DND-41 (cell line): ENCODE measurements around the gene PTPDC1.

Experiments used
- ATAC-seq: fragments of 200-7000 bp; cut with Tn5 transposase; 3 replicates; pipeline ENCODE4 v1.9.1; 2021; ENCODE audit warnings: low read depth; ENCODE audit not compliant: insufficient read depth
- DNase-seq: peaks from one replicate; pipeline ENCODE4 v3.0.0-alpha.2; 2020
- H2AFZ ChIP-seq: 2 replicates; pipeline ENCODE4 v1.6.0; 2012; ENCODE audit warnings: low read depth, low read length
- H3K27ac ChIP-seq: 2 replicates; pipeline ENCODE4 v1.5.1; 2012; ENCODE audit warnings: low read length, inconsistent platforms
- H3K27me3 ChIP-seq: fragments of 200-600 bp; sonication (generic); 2 replicates; pipeline ENCODE4 v1.6.0; 2012; ENCODE audit warnings: low read length, mild to moderate bottlenecking, inconsistent platforms; ENCODE audit not compliant: insufficient read depth, poor library complexity
- H3K36me3 ChIP-seq: 2 replicates; pipeline ENCODE4 v1.5.1; 2012; ENCODE audit warnings: low read length, inconsistent platforms; ENCODE audit not compliant: insufficient read depth
- H3K4me1 ChIP-seq: 2 replicates; pipeline ENCODE4 v1.5.1; 2012; ENCODE audit warnings: mild to moderate bottlenecking, low read length; ENCODE audit not compliant: insufficient read depth
- H3K4me2 ChIP-seq: 2 replicates; pipeline ENCODE4 v1.6.0; 2012; ENCODE audit warnings: mild to moderate bottlenecking, moderate library complexity, low read length, inconsistent platforms; ENCODE audit not compliant: insufficient read depth
- H3K4me3 ChIP-seq, 2 experiments: fragments of 200-600 bp in 1 of 2; shearing (Covaris generic) in 1 of 2; 2 replicates each; pipeline ENCODE4 v1.5.1; 2012 to 2016; ENCODE audit warnings: inconsistent platforms in 2 of 2, low read length in 2 of 2, mild to moderate bottlenecking in 2 of 2, low read depth in 1 of 2, moderate library complexity in 1 of 2
- H3K79me2 ChIP-seq: 2 replicates; pipeline ENCODE4 v1.6.0; 2012; ENCODE audit warnings: low read length, inconsistent platforms; ENCODE audit not compliant: insufficient read depth
- H3K9ac ChIP-seq: 2 replicates; pipeline ENCODE4 v1.6.0; 2012; ENCODE audit warnings: low read depth, mild to moderate bottlenecking, inconsistent platforms, low read length, moderate library complexity
- H3K9me3 ChIP-seq: 2 replicates; pipeline ENCODE4 v1.5.1; 2012; ENCODE audit warnings: low read length, moderate library complexity, mild to moderate bottlenecking, inconsistent platforms; ENCODE audit not compliant: insufficient read depth, severe bottlenecking
- H4K20me1 ChIP-seq: 2 replicates; pipeline ENCODE4 v1.6.0; 2012; ENCODE audit warnings: low read length; ENCODE audit not compliant: insufficient read depth
- CTCF ChIP-seq: IDR thresholded peaks from 2 replicates; pipeline ENCODE4 v1.5.1; 2012; ENCODE audit warnings: borderline replicate concordance, low read length, moderate library complexity, mild to moderate bottlenecking; ENCODE audit not compliant: poor library complexity, severe bottlenecking; ENCODE audit errors: extremely low read depth
- EZH2 ChIP-seq: IDR thresholded peaks from 3 replicates; pipeline ENCODE4 v1.6.1; 2012; ENCODE audit warnings: borderline replicate concordance, low read depth, mild to moderate bottlenecking, moderate library complexity, low read length, inconsistent platforms; ENCODE audit not compliant: severe bottlenecking

The PTPDC1 gene

GRCh38 chr9:94068257-94068656 is 16.0 kb upstream of the PTPDC1 start:
- no peak overlapping the region for H2AFZ ChIP-seq
- TF ChIP-seq EZH2 (no peak), CTCF (no peak)
- no peaks in the 10 kb centered on the region for H3K27me3 ChIP-seq
- H3K9me3 ChIP-seq = no peaks in the 10 kb centered on the region
- H4K20me1 ChIP-seq = no peaks in the 10 kb centered on the region
- H3K9ac ChIP-seq = no peak overlapping the region
- H3K4me3 ChIP-seq = no peak overlapping the region
- H3K79me2 ChIP-seq = no peaks in the 10 kb centered on the region
- no peak for DNase-seq
- no peaks in the 10 kb centered on the region for H3K4me1 ChIP-seq
- no peak overlapping the region for H3K27ac ChIP-seq
- H3K4me2 ChIP-seq = no peak overlapping the region
- peaks cover 5% of the 10 kb centered on the region; the same call in 1 of the 2 replicates for H3K36me3 ChIP-seq
- ATAC-seq = no peak

- H3K27me3 ChIP-seq = no peaks in the 10 kb centered on the region
These were observed 7.7 kb upstream of the PTPDC1 start for GRCh38 chr9:94076557-94076956.

GRCh38 chr9:94078086-94078485 is 6.2 kb upstream of the PTPDC1 start:
- DNase-seq (no peak), ATAC-seq (no peak)
- Histone ChIP-seq H3K4me1 (no peaks in the 10 kb centered on the region), H3K27ac (no peak overlapping the region), H3K79me2 (no peaks in the 10 kb centered on the region), H2AFZ (no peak overlapping the region), H3K36me3 (peaks cover 15% of the 10 kb centered on the region), H3K4me3 (no peak overlapping the region), H3K9me3 (no peaks in the 10 kb centered on the region), H4K20me1 (no peaks in the 10 kb centered on the region), H3K4me2 (no peak overlapping the region), H3K9ac (no peak overlapping the region), H3K27me3 (no peaks in the 10 kb centered on the region)
- no peak for TF ChIP-seq EZH2
- TF ChIP-seq CTCF = no peak

More at GRCh38 chr9:94076557-94076956, 7.7 kb upstream of the PTPDC1 start:
- no peak overlapping the region for H3K4me3 ChIP-seq
- no peak for DNase-seq
- no peak for ATAC-seq
- H3K79me2 ChIP-seq = no peaks in the 10 kb centered on the region
- no peak overlapping the region for H3K9ac ChIP-seq
- TF ChIP-seq CTCF = no peak
- no peak for TF ChIP-seq EZH2
- no peak overlapping the region for H3K27ac ChIP-seq
- H2AFZ ChIP-seq = no peak overlapping the region
- no peaks in the 10 kb centered on the region for H3K9me3 ChIP-seq
- H4K20me1 ChIP-seq = no peaks in the 10 kb centered on the region
- H3K4me1 ChIP-seq = no peaks in the 10 kb centered on the region
- no peak overlapping the region for H3K4me2 ChIP-seq
- H3K36me3 ChIP-seq = peaks cover 15% of the 10 kb centered on the region

GRCh38 chr9:94079236-94079635 is 5.0 kb upstream of the PTPDC1 start:
- no peaks in the 10 kb centered on the region for H4K20me1 ChIP-seq
- no peak overlapping the region for H3K9ac ChIP-seq
- TF ChIP-seq CTCF (no peak), EZH2 (no peak)
- H3K4me1 ChIP-seq = no peaks in the 10 kb centered on the region
- no peak for ATAC-seq
- H3K27ac ChIP-seq = no peak overlapping the region
- H3K9me3 ChIP-seq = no peaks in the 10 kb centered on the region
- no peaks in the 10 kb centered on the region for H3K27me3 ChIP-seq
- no peaks in the 10 kb centered on the region for H3K79me2 ChIP-seq
- no peak for DNase-seq
- peaks cover 11% of the 10 kb centered on the region for H3K36me3 ChIP-seq
- no peak overlapping the region for H2AFZ ChIP-seq
- no peak overlapping the region for H3K4me3 ChIP-seq
- H3K4me2 ChIP-seq = no peak overlapping the region
